ENCODE measurements around the gene KIF21A.

DNA sequence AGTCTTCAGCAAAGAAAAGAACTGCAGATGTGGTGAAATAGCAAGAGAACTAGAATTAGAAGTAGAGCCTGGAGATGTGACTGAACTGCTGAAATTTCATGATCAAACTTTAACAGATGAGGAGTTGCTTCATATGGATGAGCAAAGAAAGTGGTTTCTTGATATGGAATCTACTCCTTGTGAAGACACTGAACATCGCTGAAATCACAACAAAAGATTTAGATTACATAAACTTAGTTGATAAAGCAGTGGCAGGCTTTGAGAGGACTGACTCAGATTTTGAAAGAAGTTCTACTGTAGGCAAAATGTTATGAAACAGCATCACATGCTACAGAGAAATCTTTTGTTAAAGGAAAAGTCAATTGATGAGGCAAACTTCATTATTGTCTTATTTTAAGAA lies 175.0 kb downstream of the KIF21A start:
- TF ChIP-seq, protein P1, sequence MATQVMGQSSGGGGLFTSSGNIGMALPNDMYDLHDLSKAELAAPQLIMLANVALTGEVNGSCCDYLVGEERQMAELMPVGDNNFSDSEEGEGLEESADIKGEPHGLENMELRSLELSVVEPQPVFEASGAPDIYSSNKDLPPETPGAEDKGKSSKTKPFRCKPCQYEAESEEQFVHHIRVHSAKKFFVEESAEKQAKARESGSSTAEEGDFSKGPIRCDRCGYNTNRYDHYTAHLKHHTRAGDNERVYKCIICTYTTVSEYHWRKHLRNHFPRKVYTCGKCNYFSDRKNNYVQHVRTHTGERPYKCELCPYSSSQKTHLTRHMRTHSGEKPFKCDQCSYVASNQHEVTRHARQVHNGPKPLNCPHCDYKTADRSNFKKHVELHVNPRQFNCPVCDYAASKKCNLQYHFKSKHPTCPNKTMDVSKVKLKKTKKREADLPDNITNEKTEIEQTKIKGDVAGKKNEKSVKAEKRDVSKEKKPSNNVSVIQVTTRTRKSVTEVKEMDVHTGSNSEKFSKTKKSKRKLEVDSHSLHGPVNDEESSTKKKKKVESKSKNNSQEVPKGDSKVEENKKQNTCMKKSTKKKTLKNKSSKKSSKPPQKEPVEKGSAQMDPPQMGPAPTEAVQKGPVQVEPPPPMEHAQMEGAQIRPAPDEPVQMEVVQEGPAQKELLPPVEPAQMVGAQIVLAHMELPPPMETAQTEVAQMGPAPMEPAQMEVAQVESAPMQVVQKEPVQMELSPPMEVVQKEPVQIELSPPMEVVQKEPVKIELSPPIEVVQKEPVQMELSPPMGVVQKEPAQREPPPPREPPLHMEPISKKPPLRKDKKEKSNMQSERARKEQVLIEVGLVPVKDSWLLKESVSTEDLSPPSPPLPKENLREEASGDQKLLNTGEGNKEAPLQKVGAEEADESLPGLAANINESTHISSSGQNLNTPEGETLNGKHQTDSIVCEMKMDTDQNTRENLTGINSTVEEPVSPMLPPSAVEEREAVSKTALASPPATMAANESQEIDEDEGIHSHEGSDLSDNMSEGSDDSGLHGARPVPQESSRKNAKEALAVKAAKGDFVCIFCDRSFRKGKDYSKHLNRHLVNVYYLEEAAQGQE (IDR thresholded peaks at IDR 0.05; ENCODE audit: insufficient read depth in 1 of 2, low read depth in 2 of 2, low read length in 2 of 2) = no peak
- TF ChIP-seq POLR2AphosphoS5 (IDR thresholded peaks at IDR 0.05; ENCODE audit: low read depth, low read length) (no peak), SIN3A (IDR thresholded peaks at IDR 0.05; ENCODE audit: borderline replicate concordance, insufficient read depth, low read length) (no peak)
